Measurements from ENCODE around the gene COPZ2. TPM values are rescaled to one million over a fixed set of nuclear protein-coding genes. Genes with fewer than 3 reads are reported as not detected.

Gene COPZ2
- total RNA-seq, 1 donor: 121 TPM

DNA sequence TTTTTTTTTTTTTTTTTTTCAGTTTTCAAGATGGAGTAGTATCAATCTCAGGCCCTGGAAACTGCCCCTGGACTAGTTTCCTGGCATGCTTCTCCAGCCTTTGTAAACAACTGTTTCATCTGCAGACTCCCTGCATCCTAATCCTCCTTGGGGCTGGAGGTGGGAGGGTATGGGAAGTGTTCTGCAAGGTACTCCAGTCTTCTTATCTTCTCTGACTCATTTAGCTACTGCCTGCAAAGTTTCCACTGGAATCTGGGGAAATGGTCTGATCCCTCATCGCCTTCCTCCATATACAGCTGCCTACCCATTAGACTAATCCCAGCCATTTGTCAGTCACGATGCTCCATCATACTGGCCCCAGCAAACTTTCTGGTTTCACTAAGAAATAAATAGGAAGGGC, 21.5 kb downstream of the COPZ2 start:
- Histone ChIP-seq H3K4me2 (ENCODE audit: insufficient read depth, low read length) (no peak overlapping the region), H2AFZ (ENCODE audit: low read length) (no peak overlapping the region), H3K36me3 (ENCODE audit: insufficient read depth, low read length) (no peaks in the 10 kb centered on the region), H3K79me2 (ENCODE audit: insufficient read depth, low read length) (no peaks in the 10 kb centered on the region), H3K27me3 (ENCODE audit: insufficient read depth, low read length) (peaks cover 2% of the 10 kb centered on the region), H3K27ac (ENCODE audit: low read depth, low read length) (no peak overlapping the region), H3K4me1 (ENCODE audit: insufficient read depth, low read length) (peaks cover 8% of the 10 kb centered on the region), H3K4me3 (ENCODE audit: insufficient read depth, low read length) (no peak overlapping the region), H4K20me1 (ENCODE audit: insufficient read depth, low read length) (no peaks in the 10 kb centered on the region), H3K9me3 (ENCODE audit: low read depth, low read length) (no peaks in the 10 kb centered on the region)
- TF ChIP-seq, protein P1, sequence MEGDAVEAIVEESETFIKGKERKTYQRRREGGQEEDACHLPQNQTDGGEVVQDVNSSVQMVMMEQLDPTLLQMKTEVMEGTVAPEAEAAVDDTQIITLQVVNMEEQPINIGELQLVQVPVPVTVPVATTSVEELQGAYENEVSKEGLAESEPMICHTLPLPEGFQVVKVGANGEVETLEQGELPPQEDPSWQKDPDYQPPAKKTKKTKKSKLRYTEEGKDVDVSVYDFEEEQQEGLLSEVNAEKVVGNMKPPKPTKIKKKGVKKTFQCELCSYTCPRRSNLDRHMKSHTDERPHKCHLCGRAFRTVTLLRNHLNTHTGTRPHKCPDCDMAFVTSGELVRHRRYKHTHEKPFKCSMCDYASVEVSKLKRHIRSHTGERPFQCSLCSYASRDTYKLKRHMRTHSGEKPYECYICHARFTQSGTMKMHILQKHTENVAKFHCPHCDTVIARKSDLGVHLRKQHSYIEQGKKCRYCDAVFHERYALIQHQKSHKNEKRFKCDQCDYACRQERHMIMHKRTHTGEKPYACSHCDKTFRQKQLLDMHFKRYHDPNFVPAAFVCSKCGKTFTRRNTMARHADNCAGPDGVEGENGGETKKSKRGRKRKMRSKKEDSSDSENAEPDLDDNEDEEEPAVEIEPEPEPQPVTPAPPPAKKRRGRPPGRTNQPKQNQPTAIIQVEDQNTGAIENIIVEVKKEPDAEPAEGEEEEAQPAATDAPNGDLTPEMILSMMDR (IDR thresholded peaks at IDR 0.05; ENCODE audit: extremely low read depth, low read depth, low read length): no peak
- DNase-seq (ENCODE audit: insufficient read length, low spot score, missing footprints): peak; percentile 86

DNA sequence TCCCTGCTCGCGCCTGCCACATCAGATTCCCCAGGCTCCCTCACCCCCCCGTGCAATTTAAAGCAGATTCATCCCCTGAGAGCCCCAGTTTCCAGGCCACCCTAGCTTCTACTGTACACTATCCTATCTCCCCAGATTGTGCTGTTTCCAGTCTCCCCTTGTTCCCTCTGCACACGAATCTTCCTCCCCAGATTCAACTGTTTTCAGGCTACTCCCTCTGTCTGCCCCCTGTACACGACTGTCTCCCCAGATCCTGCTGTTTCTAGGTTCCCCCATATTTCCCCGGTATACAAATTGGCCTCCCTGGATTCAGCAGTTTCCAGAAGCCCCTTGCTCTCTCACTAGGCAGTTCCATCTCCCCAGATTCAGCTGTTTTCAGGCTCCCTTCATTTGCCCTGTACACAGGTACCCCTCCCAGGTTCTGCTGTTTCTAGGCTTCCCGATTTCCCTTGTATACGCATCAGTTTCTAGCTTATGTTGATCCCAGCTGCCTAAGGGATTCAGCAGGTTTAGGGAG, 22.9 kb downstream of the COPZ2 start:
- Histone ChIP-seq H3K4me2 (ENCODE audit: insufficient read depth, low read length) (no peak overlapping the region), H3K9me3 (ENCODE audit: low read depth, low read length) (no peaks in the 10 kb centered on the region), H3K36me3 (ENCODE audit: insufficient read depth, low read length) (no peaks in the 10 kb centered on the region), H3K4me3 (ENCODE audit: insufficient read depth, low read length) (no peak overlapping the region), H3K27ac (ENCODE audit: low read depth, low read length) (no peak overlapping the region), H4K20me1 (ENCODE audit: insufficient read depth, low read length) (no peaks in the 10 kb centered on the region), H2AFZ (ENCODE audit: low read length) (no peak overlapping the region), H3K27me3 (ENCODE audit: insufficient read depth, low read length) (peaks cover 2% of the 10 kb centered on the region), H3K4me1 (ENCODE audit: insufficient read depth, low read length) (peaks cover 8% of the 10 kb centered on the region), H3K79me2 (ENCODE audit: insufficient read depth, low read length) (no peaks in the 10 kb centered on the region)
- DNase-seq (ENCODE audit: insufficient read length, low spot score, missing footprints): no peak
- TF ChIP-seq, protein P1 (IDR thresholded peaks at IDR 0.05; ENCODE audit: extremely low read depth, low read depth, low read length): no peak

DNA sequence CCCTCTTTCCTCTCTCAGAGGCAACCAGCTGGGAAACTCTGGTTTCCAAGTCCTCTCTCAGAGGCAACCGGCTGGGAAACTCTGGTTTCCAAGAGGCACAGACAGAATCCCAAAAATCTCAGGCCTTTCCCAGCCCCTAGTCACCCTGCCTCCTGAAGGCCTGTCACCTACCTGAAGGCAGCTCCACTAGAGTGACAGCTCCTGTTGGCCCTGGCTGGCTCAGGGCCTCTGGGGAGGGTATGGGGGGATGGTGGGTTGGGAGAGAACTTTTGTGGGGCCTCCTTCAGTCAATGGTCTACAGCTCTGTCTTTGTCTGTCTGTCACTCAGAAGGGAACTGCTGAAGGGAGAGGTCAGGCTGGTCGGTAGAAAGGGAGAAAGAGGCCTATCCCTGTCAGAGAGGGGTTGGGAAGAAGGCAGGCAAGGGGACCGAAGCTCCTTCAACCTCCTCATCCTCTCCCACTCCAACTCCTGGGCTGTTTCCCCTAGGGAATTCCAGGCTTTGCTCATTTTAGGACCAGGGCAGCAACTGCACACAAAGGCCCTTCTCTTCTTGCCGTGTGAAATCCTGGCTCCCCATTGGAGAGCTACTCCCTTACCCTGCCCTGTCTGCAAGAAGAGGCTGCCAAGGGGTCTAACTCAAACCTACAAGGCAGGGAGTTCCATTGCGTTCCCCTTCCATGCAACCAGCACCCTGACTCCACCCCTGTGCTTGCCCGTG, 23.6 kb downstream of the COPZ2 start:
- Histone ChIP-seq H3K4me1 (ENCODE audit: insufficient read depth, low read length) (peaks cover 8% of the 10 kb centered on the region), H3K79me2 (ENCODE audit: insufficient read depth, low read length) (no peaks in the 10 kb centered on the region), H3K9me3 (ENCODE audit: low read depth, low read length) (no peaks in the 10 kb centered on the region), H3K4me2 (ENCODE audit: insufficient read depth, low read length) (no peak overlapping the region), H4K20me1 (ENCODE audit: insufficient read depth, low read length) (no peaks in the 10 kb centered on the region), H2AFZ (ENCODE audit: low read length) (no peak overlapping the region), H3K27ac (ENCODE audit: low read depth, low read length) (no peak overlapping the region), H3K27me3 (ENCODE audit: insufficient read depth, low read length) (peaks cover 2% of the 10 kb centered on the region), H3K4me3 (ENCODE audit: insufficient read depth, low read length) (no peak overlapping the region), H3K36me3 (ENCODE audit: insufficient read depth, low read length) (no peaks in the 10 kb centered on the region)
- TF ChIP-seq, protein P1 (IDR thresholded peaks at IDR 0.05; ENCODE audit: extremely low read depth, low read depth, low read length): no peak
- peak; percentile 60 for DNase-seq (ENCODE audit: insufficient read length, low spot score, missing footprints)

DNA sequence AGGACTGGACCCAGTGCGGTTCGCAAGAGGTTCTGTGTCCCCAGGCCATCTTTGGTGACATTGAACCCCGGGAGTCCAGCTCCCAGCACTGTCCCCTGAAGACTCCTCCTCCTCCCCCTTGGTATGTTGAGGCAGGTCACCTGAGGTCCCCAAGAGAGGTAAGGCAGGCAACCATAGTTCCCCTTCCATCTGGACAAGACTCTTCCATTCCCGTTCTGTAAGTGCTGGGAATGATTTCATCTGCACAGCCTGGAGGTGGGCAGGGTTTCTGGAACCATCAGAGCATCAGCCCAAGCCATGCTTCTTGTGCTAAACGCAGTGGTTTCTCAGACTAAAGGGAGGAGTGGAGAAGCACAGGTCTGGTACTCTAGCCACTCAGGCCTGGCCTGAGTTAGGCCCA, 24.9 kb downstream of the COPZ2 start:
- H3K4me3 ChIP-seq (ENCODE audit: insufficient read depth, low read length): peak overlapping the region; percentile 72
- H3K79me2 ChIP-seq (ENCODE audit: insufficient read depth, low read length): no peaks in the 10 kb centered on the region
- peaks cover 2% of the 10 kb centered on the region for H3K27me3 ChIP-seq (ENCODE audit: insufficient read depth, low read length)
- H2AFZ ChIP-seq (ENCODE audit: low read length): peak overlapping the region; percentile 25
- DNase-seq (ENCODE audit: insufficient read length, low spot score, missing footprints): no peak
- no peak overlapping the region for H3K27ac ChIP-seq (ENCODE audit: low read depth, low read length)
- peaks cover 8% of the 10 kb centered on the region for H3K4me1 ChIP-seq (ENCODE audit: insufficient read depth, low read length)
- peak overlapping the region; percentile 82 for H3K4me2 ChIP-seq (ENCODE audit: insufficient read depth, low read length)
- H4K20me1 ChIP-seq (ENCODE audit: insufficient read depth, low read length): no peaks in the 10 kb centered on the region
- no peaks in the 10 kb centered on the region for H3K36me3 ChIP-seq (ENCODE audit: insufficient read depth, low read length)
- H3K9me3 ChIP-seq (ENCODE audit: low read depth, low read length): no peaks in the 10 kb centered on the region
- TF ChIP-seq, protein P1 (IDR thresholded peaks at IDR 0.05; ENCODE audit: extremely low read depth, low read depth, low read length): no peak

All from osteoblast (primary cell).